Measurements from ENCODE around the gene GOPC. TPM values are rescaled to one million over a fixed set of nuclear protein-coding genes. Genes with fewer than 3 reads are reported as not detected.
"Not testable (repeated sequence)": the region's sequence is repeated elsewhere in the genome, so short reads cannot be mapped to it uniquely, and the experiment has no call there.

The GOPC gene
- total RNA-seq (10 to 100 TPM; 13.9 to 35.3 (median 19.8) TPM), polyA plus RNA-seq (10 to 100 TPM; 12.3 to 30.6 (median 23.1) TPM)
- long read RNA-seq, donor 1, full-length matches to known transcripts = 7 of 13 reads
- long read RNA-seq, donor 1, partial matches to known transcripts = 6 of 13 reads
- long read RNA-seq, donor 1, other reads (novel, unspliced or antisense) = 0 of 13 reads
- long read RNA-seq, donor 2, full-length matches to known transcripts = 3 of 18 reads
- long read RNA-seq, donor 2, partial matches to known transcripts = 15 of 18 reads
- long read RNA-seq, donor 2, other reads (novel, unspliced or antisense) = 0 of 18 reads
- long read RNA-seq, donor 3, full-length matches to known transcripts = 1 of 6 reads
- long read RNA-seq, donor 3, partial matches to known transcripts = 5 of 6 reads
- long read RNA-seq, donor 3, other reads (novel, unspliced or antisense) = 0 of 6 reads
- long read RNA-seq, donor 4, partial matches to known transcripts = 18 of 20 reads
- long read RNA-seq, donor 4, other reads (novel, unspliced or antisense) = 2 of 20 reads
- long read RNA-seq, donor 5, full-length matches to known transcripts = 30 of 33 reads
- long read RNA-seq, donor 5, partial matches to known transcripts = 1 of 33 reads
- long read RNA-seq, donor 5, other reads (novel, unspliced or antisense) = 2 of 33 reads
- long read RNA-seq, donor 6, partial matches to known transcripts = 8 of 8 reads
- long read RNA-seq, donor 6, other reads (novel, unspliced or antisense) = 0 of 8 reads
- long read RNA-seq, donor 7, full-length matches to known transcripts = 1 of 15 reads
- long read RNA-seq, donor 7, partial matches to known transcripts = 14 of 15 reads
- long read RNA-seq, donor 7, other reads (novel, unspliced or antisense) = 0 of 15 reads
- long read RNA-seq, donor 8, full-length matches to known transcripts = 11 of 31 reads
- long read RNA-seq, donor 8, partial matches to known transcripts = 20 of 31 reads
- long read RNA-seq, donor 8, other reads (novel, unspliced or antisense) = 0 of 31 reads
- long read RNA-seq, donor 9, full-length matches to known transcripts = 3 of 11 reads
- long read RNA-seq, donor 9, partial matches to known transcripts = 8 of 11 reads
- long read RNA-seq, donor 9, other reads (novel, unspliced or antisense) = 0 of 11 reads
- long read RNA-seq, donor 10, partial matches to known transcripts = 5 of 5 reads
- long read RNA-seq, donor 10, other reads (novel, unspliced or antisense) = 0 of 5 reads

DNA sequence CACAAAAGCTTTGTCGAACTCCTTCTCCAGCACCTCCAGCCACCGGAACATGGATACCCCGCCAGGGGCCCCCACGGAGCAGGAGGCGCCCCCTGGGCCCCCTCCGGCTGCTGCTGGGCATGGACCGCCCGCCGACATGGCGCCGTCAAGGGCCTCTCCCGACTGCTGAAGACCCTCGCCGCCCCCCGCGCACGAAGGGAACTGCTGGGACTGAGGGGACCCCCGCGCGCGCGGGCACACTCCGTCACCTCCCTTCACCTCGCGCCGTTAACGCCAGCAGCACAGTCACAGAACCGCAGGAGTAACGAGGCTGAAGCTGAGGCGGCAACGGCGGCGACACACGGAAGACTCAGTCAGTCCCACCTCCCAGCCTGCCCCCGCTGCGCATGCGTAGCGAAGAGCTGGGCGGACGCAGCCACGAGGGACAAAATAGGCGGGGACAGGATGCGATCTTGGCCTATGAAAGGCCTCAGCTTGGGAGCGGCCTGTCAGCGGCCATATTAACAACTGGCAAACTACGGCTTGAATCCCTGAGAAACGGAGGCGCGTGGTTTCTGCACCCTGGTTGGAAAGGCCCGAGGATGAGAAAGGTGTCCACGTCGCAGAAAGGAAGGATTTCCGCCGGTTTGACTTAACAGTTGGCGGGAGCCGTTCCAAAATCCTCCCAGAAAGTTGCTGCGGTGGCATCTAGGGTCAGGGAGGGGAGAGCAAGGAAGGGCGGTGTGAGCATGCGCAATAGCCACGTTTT, at the start of gene GOPC:
Gene GOPC (minus strand): TSS at position 361 of the 748 bp plus-strand sequence. CDS start 223 bp downstream, at position 138.
- H3K4me3 ChIP-seq = peak within 1 kb of the TSS; percentile 82 to 99 (median 90)
- no peaks in the 10 kb centered on the region for H3K27me3 ChIP-seq
- TF ChIP-seq POLR2A (IDR thresholded peaks at IDR 0.05) = peak; percentile 29 to 88
- TF ChIP-seq, protein P1, sequence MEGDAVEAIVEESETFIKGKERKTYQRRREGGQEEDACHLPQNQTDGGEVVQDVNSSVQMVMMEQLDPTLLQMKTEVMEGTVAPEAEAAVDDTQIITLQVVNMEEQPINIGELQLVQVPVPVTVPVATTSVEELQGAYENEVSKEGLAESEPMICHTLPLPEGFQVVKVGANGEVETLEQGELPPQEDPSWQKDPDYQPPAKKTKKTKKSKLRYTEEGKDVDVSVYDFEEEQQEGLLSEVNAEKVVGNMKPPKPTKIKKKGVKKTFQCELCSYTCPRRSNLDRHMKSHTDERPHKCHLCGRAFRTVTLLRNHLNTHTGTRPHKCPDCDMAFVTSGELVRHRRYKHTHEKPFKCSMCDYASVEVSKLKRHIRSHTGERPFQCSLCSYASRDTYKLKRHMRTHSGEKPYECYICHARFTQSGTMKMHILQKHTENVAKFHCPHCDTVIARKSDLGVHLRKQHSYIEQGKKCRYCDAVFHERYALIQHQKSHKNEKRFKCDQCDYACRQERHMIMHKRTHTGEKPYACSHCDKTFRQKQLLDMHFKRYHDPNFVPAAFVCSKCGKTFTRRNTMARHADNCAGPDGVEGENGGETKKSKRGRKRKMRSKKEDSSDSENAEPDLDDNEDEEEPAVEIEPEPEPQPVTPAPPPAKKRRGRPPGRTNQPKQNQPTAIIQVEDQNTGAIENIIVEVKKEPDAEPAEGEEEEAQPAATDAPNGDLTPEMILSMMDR (IDR thresholded peaks at IDR 0.05) = peak in 2 of 6 experiments; percentile 18 to 25
- H3K27ac ChIP-seq = peak within 1 kb of the TSS; percentile 66 to 89 (median 87)
- H3K4me1 ChIP-seq (replicated peaks in 1 of 2) = peaks cover 12 to 28% of the 10 kb centered on the region in 2 donors
- intact Hi-C loops (cut with DNase I) = loop anchor here in 1 of 2 donors (10.0 kb wide), 1 partner anchor 48 kb away; no protein-coding TSS in a partner anchor
- no peaks in the 10 kb centered on the region for H3K9me3 ChIP-seq (replicated peaks in 1 of 3)
- no peaks in the 10 kb centered on the region for H3K36me3 ChIP-seq (replicated peaks in 1 of 2)
- 0 to 2% (median 0%) methylated on average over 18 to 60 of the region's 60 CpGs for WGBS, 4 donors
- peak; percentile 95 to 98 (median 97) for DNase-seq

DNA sequence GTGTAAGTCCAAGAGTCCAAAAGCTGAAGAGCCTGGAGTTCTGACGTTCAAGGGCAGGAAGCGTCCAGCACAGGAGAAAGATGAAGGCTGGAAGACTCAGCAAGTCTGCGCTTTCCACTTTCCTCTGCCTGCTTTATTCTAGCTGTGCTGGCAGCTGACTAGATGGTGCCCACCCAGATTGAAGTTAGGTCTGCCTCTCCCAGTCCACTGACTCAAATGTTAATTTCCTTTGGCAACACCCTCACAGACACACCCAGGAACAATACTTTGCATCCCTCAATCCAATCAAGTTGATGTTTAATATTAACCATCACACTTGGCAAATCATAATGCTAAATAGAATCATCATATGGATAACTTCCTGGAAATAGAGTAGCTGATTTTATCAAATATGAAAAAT, 49.7 kb upstream of the GOPC start:
- H3K4me3 ChIP-seq; H3K4me1 ChIP-seq (replicated peaks in 1 of 2); H3K27me3 ChIP-seq; H3K36me3 ChIP-seq (replicated peaks in 1 of 2); H3K9me3 ChIP-seq (replicated peaks in 1 of 3); intact Hi-C loops (cut with DNase I); DNase-seq; H3K27ac ChIP-seq: not testable (repeated sequence)
- 70 to 87% (median 77%) methylated on average over 3 of the region's 3 CpGs for WGBS, 4 donors

- no peak overlapping the region for H3K4me3 ChIP-seq
- no peaks in the 10 kb centered on the region for H3K36me3 ChIP-seq (replicated peaks in 1 of 2)
- H3K27me3 ChIP-seq = no peaks in the 10 kb centered on the region
- intact Hi-C loops (cut with DNase I) = no loop called here
- no peaks in the 10 kb centered on the region for H3K9me3 ChIP-seq (replicated peaks in 1 of 3)
- H3K27ac ChIP-seq = no peak overlapping the region
- no peak for DNase-seq
- TF ChIP-seq, protein P1 (IDR thresholded peaks at IDR 0.05) = no peak
- TF ChIP-seq POLR2A (IDR thresholded peaks at IDR 0.05) = no peak
- no peaks in the 10 kb centered on the region for H3K4me1 ChIP-seq (replicated peaks in 1 of 2)
- WGBS, 4 donors = 84 to 87% (median 84%) methylated on average over 2 of the region's 2 CpGs
Measured at GRCh38 chr6:117642976-117643375, 40.7 kb upstream of the GOPC start.

DNA sequence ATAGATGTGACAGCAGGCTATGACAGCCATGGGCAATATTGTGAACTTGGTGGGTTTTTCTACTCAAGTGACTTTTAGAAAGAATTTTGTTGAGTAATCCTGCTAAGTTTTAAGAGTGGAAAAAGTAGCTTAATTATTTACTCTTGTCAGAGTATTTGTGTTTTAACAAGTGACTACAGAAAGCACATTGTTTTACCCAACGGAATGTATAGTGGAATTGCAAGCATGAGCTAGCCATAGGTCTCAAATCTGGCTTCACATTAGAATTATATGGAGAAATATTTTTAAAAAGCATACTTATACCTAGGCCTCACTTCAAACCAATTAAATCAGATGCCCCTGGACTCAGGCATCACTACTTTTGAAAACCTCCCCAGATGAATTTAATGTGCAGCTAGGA, 35.5 kb upstream of the GOPC start:
- H3K27me3 ChIP-seq = no peaks in the 10 kb centered on the region
- no peaks in the 10 kb centered on the region for H3K9me3 ChIP-seq (replicated peaks in 1 of 3)
- intact Hi-C loops (cut with DNase I) = no loop called here
- TF ChIP-seq POLR2A (IDR thresholded peaks at IDR 0.05) = no peak
- TF ChIP-seq, protein P1 (IDR thresholded peaks at IDR 0.05) = no peak
- H3K4me1 ChIP-seq (replicated peaks in 1 of 2) = no peaks in the 10 kb centered on the region
- H3K27ac ChIP-seq = no peak overlapping the region
- DNase-seq = no peak
- 64 to 91% (median 74%) methylated on average over 1 of the region's 1 CpG for WGBS, 4 donors
- no peaks in the 10 kb centered on the region for H3K36me3 ChIP-seq (replicated peaks in 1 of 2)
- H3K4me3 ChIP-seq = no peak overlapping the region
